ENCODE results near the gene SEMA3B.

DNA sequence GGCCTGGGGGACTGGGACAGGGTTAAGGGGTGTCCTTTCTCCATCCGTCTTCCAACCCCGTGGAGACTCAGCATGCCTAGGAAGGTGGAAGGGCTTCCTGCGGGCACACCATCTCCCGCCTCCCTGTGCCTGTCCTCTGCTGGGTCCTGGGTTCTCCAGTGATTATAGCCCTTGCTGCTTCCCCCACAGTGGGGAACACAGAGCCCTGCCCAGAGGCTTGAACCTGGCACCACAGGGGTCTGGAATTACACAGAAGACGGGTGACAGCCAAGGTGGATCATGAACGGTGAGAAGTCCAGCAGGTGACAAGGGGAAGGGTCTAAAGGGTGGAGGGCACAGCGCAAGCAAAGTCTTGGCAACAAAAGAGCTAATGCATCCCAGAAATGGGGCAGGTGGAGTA, 6.2 kb upstream of the SEMA3B start:
- no peak for TF ChIP-seq CTCF (conservative IDR thresholded peaks at IDR 0.05; ENCODE audit: low read depth, low read length)
- TF ChIP-seq EZH2 (IDR thresholded peaks at IDR 0.05; ENCODE audit: borderline replicate concordance, low read depth, low read length, poor library complexity, severe bottlenecking): no peak
